ENCODE measurements around the gene CARMIL1.
"Not testable (repeated sequence)": the region's sequence is repeated elsewhere in the genome, so short reads cannot be mapped to it uniquely, and the experiment has no call there.

CARMIL1 gene

DNA sequence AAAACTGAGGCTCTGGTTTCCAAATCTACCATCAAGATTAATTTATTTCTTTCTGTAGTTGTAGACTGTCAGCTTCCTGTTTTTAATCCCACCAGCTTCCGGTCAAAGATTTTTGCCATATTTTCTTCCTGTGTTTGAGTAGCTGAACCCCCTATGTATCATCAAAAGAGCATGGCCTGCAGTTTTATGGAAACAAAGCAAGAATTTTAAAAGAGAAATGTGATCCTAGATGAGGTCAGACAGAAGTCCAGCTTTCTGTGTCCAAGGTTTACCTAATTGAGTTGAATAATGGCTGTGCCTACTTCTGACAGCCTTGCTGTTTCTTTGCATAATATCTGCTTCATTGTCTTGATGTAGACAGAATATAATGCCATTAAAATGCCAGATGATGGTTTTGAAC is 163.7 kb downstream of the CARMIL1 start:
- DNase-seq (ENCODE audit: low read depth in 2 of 2), result no peak

DNA sequence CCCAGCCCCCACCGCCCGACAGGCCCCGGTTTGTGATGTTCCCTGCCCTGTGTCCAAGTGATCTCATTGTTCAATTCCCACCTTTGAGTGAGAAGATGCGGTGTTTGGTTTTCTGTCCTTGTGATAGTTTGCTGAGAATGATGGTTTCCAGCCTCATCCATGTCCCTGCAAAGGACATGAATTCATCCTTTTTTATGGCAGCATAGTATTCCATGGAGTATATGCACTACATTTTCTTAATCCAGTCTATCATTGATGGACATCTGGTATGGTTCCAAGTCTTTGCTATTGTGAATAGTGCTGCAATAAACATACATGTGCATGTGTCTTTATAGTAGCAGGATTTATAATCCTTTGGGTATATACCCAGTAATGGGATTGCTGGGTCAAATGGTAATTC is 165.3 kb downstream of the CARMIL1 start:
- DNase-seq (ENCODE audit: low read depth in 2 of 2), result not testable (repeated sequence)

- DNase-seq (ENCODE audit: low read depth in 2 of 2), result no peak
Observed at GRCh38 chr6:25446830-25447569, 167.8 kb downstream of the CARMIL1 start.

- DNase-seq (ENCODE audit: low read depth in 2 of 2), result no peak
Observed at GRCh38 chr6:25447570-25447929, 168.4 kb downstream of the CARMIL1 start.

GRCh38 chr6:25448965-25449538 is 169.9 kb downstream of the CARMIL1 start:
- no peak for DNase-seq (ENCODE audit: low read depth in 2 of 2)

GRCh38 chr6:25449774-25450173 is 170.6 kb downstream of the CARMIL1 start:
- no peak for DNase-seq (ENCODE audit: low read depth in 2 of 2)

GRCh38 chr6:25450469-25451198 is 171.5 kb downstream of the CARMIL1 start:
- no peak for DNase-seq (ENCODE audit: low read depth in 2 of 2)

- no peak for DNase-seq (ENCODE audit: low read depth in 2 of 2)
Observed at GRCh38 chr6:25452031-25452430, 172.9 kb downstream of the CARMIL1 start.

- no peak for DNase-seq (ENCODE audit: low read depth in 2 of 2)
Observed at GRCh38 chr6:25453288-25453687, 174.1 kb downstream of the CARMIL1 start.

DNA sequence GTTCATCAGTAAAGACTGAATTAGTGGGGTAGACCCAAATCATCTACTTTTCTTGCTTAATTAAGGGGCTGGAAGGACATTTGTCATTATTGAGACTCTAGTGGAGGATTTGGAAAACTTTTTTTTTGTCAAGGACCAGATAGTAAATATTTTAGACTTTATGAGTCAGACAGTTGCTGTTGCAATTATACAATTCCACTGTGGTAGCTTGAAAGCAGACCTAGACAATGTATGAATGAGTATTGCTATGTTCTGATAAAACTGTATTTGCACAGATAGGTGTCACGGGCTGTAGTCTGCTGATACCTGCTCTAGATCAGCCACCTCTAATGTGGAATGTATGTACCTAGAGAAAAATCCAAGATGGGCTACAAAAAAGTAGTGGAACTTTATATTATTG is 175.0 kb downstream of the CARMIL1 start:
- no peak for DNase-seq (ENCODE audit: low read depth in 2 of 2)

GRCh38 chr6:25456249-25457040 is 177.3 kb downstream of the CARMIL1 start:
- no peak for DNase-seq (ENCODE audit: low read depth in 2 of 2)

GRCh38 chr6:25457516-25457915 is 178.3 kb downstream of the CARMIL1 start:
- DNase-seq (ENCODE audit: low read depth in 2 of 2), result no peak

DNA sequence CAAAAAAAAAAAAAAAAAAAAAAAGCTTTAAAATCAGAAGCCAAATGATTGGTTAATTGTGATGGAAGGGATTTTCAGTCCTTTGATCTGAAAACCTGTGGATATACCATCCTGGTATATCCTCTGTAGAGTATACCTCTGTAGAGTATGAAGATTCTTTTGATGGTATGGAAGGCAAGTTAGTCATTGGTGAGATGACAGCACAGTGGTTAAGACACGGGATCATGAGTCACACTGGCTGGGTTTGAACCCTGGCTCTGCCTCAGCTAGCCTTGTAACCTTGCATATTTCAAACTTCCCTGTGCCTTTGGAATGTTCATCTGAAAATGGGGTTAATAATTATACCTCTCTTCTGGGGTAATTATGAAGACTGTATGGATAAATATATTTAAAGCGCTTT is 179.3 kb downstream of the CARMIL1 start:
- no peak for DNase-seq (ENCODE audit: low read depth in 2 of 2)

- DNase-seq (ENCODE audit: low read depth in 2 of 2), result no peak
Observed at GRCh38 chr6:25462235-25462897, 183.2 kb downstream of the CARMIL1 start.

- no peak for DNase-seq (ENCODE audit: low read depth in 2 of 2)
Observed at GRCh38 chr6:25463441-25463840, 184.3 kb downstream of the CARMIL1 start.

DNA sequence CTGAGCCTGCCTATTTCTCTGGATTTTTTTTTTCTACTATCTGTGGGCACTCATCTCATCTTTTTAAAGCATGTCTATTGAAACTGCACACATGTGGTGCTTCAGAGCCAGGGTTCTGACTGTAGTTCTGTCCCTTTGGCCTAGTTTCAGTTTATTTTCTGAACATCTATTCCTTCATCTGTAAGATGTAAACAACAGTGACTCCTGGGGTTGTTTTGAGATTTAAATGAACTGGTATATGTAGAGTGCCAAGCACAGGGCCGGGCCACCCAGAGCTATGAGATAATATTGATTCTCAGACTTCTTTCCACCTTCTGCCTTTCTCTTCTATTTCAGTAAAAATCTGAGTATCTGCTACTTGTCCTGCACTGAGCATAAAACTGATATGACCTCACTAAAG is 185.1 kb downstream of the CARMIL1 start:
- no peak for DNase-seq (ENCODE audit: low read depth in 2 of 2)

DNA sequence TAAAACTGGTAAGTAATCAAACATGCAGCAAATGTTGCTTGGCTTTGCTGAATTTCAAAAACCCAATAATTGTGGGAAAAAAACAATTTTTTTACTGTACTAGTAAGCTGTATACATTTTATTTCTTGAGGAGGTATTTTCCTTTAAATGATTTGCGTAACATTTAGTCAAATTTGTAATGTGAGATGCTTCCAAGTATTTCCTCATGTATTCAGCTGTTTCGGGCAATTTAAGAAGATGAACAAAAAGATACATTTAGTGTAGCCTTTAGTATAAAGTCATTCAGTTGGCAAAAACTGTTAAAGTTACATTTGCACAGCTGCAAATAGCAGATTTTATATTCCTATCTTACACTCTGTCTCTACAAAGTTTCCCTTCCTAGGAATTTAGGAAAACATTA is 186.8 kb downstream of the CARMIL1 start:
- no peak for DNase-seq (ENCODE audit: low read depth in 2 of 2)

GRCh38 chr6:25468881-25469280 is 189.7 kb downstream of the CARMIL1 start:
- no peak for DNase-seq (ENCODE audit: low read depth in 2 of 2)

DNA sequence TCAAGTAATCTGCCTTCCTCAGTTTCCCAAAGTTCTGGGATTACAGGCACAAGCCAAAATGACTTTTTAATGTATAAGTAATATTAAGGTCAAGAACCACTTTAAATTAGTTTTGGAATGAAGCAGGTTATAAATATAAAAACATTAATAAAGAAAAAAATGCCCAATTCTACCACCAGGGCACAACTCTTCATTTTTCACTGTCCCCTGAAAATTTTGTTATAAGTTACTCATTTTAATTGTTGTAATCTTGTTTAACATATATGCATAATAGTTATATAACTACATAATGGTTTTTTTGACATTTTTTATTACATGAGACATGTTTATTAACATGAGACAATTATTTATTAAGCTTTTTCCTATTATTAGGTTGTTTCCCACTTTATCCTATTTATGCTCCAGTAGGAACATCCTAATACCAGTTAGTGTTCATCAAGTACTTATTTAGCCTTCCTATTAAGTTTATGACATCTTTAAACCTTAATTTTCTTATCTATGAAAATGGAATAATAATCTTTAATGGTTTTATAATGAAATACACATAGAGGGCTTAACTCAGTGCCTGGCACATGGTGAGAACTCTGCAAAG is 190.7 kb downstream of the CARMIL1 start:
- no peak for DNase-seq (ENCODE audit: low read depth in 2 of 2)

- no peak for DNase-seq (ENCODE audit: low read depth in 2 of 2)
Observed at GRCh38 chr6:25472306-25472705, 193.1 kb downstream of the CARMIL1 start.

- no peak for DNase-seq (ENCODE audit: low read depth in 2 of 2)
Observed at GRCh38 chr6:25472906-25473305, 193.7 kb downstream of the CARMIL1 start.
